ENCODE measurements around the gene ROR1.

GRCh38 chr1:64090436-64090835 is 316.6 kb downstream of the ROR1 start:
- TF ChIP-seq POLR2AphosphoS5 (IDR thresholded peaks at IDR 0.05; ENCODE audit: low read depth, low read length) (no peak), TAF1 (IDR thresholded peaks at IDR 0.05; ENCODE audit: borderline replicate concordance, insufficient read depth, low read length) (no peak), REST (IDR thresholded peaks at IDR 0.05; ENCODE audit: insufficient read depth in 1 of 2, low read depth in 2 of 2, low read length in 2 of 2) (no peak), SIN3A (IDR thresholded peaks at IDR 0.05; ENCODE audit: borderline replicate concordance, insufficient read depth, low read length) (no peak), FOXP2 (optimal IDR thresholded peaks at IDR 0.05; ENCODE audit: borderline replicate concordance, extremely low read depth, extremely low read length, insufficient read depth) (no peak)
